OCI-LY7 (cell line): ENCODE measurements around the gene SIGLEC9.

Experiments
- EZH2phosphoT487 ChIP-seq: fragments of 200-600 bp; sonication (generic); IDR thresholded peaks from 2 replicates; pipeline ENCODE4 v1.6.1; 2018; ENCODE audit warnings: low read depth, borderline replicate concordance, mild to moderate bottlenecking, mixed run types, antibody characterized with exemption, low read length, moderate library complexity, mixed read lengths
- TF ChIP-seq, protein P1 (sequence below): fragments of 200-600 bp; sonication (generic); conservative IDR thresholded peaks from 2 replicates; pipeline ENCODE4 v1.5.1; 2014; ENCODE audit warnings: mild to moderate bottlenecking, antibody characterized with exemption, low read length, moderate library complexity, mixed read lengths

DNA sequence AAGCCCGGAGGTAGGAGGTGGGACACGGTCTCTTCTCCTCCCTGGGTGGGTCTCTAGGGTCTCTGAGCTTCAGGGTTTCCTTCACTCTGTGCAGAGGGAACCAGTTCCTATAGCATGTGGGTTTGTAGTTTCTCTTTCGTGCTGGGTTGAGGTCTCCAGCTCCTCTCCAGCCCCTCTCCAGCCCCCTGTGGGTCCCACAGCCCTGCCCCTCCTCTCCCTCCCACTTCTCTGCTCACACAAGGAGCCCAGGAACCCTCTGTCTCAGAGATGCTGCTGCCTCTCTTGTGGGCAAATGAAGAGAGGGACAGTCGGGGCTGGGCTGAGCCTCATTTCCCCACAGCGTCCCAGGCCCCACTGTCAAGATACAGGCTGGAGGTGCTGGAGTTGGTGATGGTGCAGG lies 18.8 kb downstream of the SIGLEC9 start:
- TF ChIP-seq, protein P1, sequence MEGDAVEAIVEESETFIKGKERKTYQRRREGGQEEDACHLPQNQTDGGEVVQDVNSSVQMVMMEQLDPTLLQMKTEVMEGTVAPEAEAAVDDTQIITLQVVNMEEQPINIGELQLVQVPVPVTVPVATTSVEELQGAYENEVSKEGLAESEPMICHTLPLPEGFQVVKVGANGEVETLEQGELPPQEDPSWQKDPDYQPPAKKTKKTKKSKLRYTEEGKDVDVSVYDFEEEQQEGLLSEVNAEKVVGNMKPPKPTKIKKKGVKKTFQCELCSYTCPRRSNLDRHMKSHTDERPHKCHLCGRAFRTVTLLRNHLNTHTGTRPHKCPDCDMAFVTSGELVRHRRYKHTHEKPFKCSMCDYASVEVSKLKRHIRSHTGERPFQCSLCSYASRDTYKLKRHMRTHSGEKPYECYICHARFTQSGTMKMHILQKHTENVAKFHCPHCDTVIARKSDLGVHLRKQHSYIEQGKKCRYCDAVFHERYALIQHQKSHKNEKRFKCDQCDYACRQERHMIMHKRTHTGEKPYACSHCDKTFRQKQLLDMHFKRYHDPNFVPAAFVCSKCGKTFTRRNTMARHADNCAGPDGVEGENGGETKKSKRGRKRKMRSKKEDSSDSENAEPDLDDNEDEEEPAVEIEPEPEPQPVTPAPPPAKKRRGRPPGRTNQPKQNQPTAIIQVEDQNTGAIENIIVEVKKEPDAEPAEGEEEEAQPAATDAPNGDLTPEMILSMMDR = no peak
- TF ChIP-seq EZH2phosphoT487 = no peak
